Kasumi-1 (cell line): ENCODE measurements around the gene WDR90.
"Not testable (repeated sequence)": the region's sequence is repeated elsewhere in the genome, so short reads cannot be mapped to it uniquely, and the experiment has no call there.

ENCODE experiments used
- DNase-seq, 2 experiments: peaks; one replicate each; lab custom pipeline; 2025; lab: John Stamatoyannopoulos, UW

The WDR90 gene

GRCh38 chr16:689175-689897, 40.2 kb downstream of the WDR90 start:
- DNase-seq, result no peak

GRCh38 chr16:691242-691641, 42.1 kb downstream of the WDR90 start:
- DNase-seq, result not testable (repeated sequence)

GRCh38 chr16:692356-693108, 43.4 kb downstream of the WDR90 start:
- no peak for DNase-seq

- DNase-seq, result no peak
These were observed 44.2 kb downstream of the WDR90 start for GRCh38 chr16:693364-693763.

- DNase-seq, result no peak
These were observed 44.6 kb downstream of the WDR90 start for GRCh38 chr16:693766-694165.

GRCh38 chr16:694187-694862, 45.2 kb downstream of the WDR90 start:
- no peak for DNase-seq

GRCh38 chr16:694863-695354, 45.7 kb downstream of the WDR90 start:
- no peak for DNase-seq

GRCh38 chr16:695355-696089, 46.4 kb downstream of the WDR90 start:
- DNase-seq, result no peak

- DNase-seq, result no peak
These were observed 49.9 kb downstream of the WDR90 start for GRCh38 chr16:698911-699671.

- no peak for DNase-seq
These were observed 51.8 kb downstream of the WDR90 start for GRCh38 chr16:700684-701584.

- DNase-seq, result no peak
These were observed 53.2 kb downstream of the WDR90 start for GRCh38 chr16:702341-702740.

GRCh38 chr16:703406-703805, 54.2 kb downstream of the WDR90 start:
- no peak for DNase-seq

- no peak for DNase-seq
These were observed 54.9 kb downstream of the WDR90 start for GRCh38 chr16:704047-704446.

GRCh38 chr16:704552-705380, 55.6 kb downstream of the WDR90 start:
- DNase-seq, result no peak

GRCh38 chr16:705431-706188, 56.4 kb downstream of the WDR90 start, which contains the start of gene FBXL16:
FBXL16 (minus strand) TSS chr16:705801; CDS start chr16:697405, 8,396 bp downstream.
- DNase-seq, result no peak

- peak; percentile 20 to 25 for DNase-seq
These were observed 57.3 kb downstream of the WDR90 start for GRCh38 chr16:706189-707061.

- DNase-seq, result no peak
These were observed 57.9 kb downstream of the WDR90 start for GRCh38 chr16:707062-707538.
